ENCODE data around the gene SNORC. TPM values are rescaled to one million over a fixed set of nuclear protein-coding genes. Genes with fewer than 3 reads are reported as not detected.

Gene SNORC
- total RNA-seq, 1 donor from 2014 or later, result 5.0 TPM

- no peak overlapping the region for H3K4me3 ChIP-seq (ENCODE audit: low read depth, low read length)
- DNase-seq (ENCODE audit: low read depth), result no peak
- TF ChIP-seq, protein P1, sequence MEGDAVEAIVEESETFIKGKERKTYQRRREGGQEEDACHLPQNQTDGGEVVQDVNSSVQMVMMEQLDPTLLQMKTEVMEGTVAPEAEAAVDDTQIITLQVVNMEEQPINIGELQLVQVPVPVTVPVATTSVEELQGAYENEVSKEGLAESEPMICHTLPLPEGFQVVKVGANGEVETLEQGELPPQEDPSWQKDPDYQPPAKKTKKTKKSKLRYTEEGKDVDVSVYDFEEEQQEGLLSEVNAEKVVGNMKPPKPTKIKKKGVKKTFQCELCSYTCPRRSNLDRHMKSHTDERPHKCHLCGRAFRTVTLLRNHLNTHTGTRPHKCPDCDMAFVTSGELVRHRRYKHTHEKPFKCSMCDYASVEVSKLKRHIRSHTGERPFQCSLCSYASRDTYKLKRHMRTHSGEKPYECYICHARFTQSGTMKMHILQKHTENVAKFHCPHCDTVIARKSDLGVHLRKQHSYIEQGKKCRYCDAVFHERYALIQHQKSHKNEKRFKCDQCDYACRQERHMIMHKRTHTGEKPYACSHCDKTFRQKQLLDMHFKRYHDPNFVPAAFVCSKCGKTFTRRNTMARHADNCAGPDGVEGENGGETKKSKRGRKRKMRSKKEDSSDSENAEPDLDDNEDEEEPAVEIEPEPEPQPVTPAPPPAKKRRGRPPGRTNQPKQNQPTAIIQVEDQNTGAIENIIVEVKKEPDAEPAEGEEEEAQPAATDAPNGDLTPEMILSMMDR (conservative IDR thresholded peaks at IDR 0.05; ENCODE audit: low read depth, low read length), result no peak
Measured at GRCh38 chr2:232877940-232878511, 8.0 kb downstream of the SNORC start.

DNA sequence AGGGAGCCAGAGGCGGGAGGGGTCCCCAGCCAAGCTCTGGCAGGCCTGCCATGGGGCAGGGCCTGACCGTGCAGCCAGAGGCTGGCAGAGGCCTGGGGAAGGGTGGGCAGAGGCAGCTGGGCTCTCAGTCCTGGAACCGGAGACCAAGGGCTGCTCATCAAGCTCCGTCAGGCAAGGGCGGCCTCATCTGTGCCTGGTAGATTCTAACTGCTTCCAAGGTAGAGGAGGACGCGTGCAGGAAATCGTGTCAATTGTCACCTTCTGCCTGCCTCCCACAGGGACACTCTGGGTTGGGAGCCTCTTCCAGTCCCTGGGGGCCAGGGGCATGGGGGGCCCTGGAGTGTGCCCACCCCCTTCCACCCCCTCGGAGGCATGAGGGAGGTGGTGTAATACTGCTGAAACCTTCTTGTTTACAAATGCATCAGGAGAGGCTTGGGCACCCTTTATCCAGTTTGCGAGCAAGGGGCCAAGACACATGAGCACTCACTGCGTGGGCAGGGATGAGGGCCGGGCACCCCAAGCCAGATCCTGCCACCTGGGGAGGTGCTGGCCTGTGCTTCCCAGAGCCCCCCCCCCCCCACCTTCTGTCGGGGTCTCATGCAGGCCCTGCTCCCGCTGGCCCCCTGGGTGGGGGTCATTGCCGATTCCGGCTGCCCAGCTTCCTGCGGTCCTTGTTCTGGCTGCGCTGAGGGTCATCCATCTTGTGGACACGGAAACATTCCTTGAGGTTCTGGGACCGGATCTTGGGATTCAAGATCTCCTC, 9.0 kb downstream of the SNORC start:
- DNase-seq (ENCODE audit: low read depth), result no peak
- TF ChIP-seq, protein P1 (conservative IDR thresholded peaks at IDR 0.05; ENCODE audit: low read depth, low read length), result no peak
- no peak overlapping the region for H3K4me3 ChIP-seq (ENCODE audit: low read depth, low read length)

DNA sequence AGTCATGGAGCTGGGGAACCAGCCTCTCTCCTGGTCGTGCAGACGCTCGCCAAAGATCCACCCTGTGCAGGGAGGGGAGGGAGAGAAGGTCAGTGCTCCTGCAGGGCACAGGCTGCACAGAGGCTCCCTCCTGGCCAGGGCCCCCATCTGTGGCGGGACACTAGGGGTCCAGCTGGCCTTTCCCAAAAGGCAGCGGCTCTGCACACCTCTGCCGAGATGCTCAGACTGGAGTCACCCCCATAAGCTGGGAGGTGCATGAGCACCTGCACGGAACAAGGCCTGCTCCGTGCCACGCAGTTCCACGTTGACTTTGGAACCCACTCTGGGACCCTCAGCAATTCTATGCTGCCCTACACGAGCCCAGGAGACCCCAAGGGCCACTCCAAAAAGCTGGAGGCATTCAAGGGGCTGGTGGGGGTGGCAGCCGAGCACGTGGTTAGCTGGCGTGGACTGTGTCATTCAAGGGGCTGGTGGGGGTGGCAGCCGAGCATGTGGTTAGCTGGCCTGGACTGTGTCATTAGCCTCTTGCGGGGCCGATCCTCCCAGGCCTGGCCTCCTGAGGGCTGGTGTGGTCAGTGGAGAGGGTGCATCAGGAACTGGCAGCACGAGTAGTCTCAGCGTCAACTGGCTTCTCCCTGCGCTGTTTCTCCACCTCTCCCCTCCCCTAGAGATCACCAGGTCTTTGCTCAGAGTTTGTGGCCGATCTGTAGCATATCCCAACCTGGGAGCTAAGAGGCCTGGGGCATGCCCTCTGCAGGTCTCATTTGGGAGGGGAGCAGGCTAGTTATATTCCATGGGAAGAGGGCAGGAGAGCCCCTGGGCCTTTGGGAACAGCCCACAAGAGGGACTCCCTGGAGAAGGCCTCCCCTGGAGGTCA, 9.8 kb downstream of the SNORC start:
- TF ChIP-seq, protein P1 (conservative IDR thresholded peaks at IDR 0.05; ENCODE audit: low read depth, low read length), result no peak
- H3K4me3 ChIP-seq (ENCODE audit: low read depth, low read length), result no peak overlapping the region
- DNase-seq (ENCODE audit: low read depth), result no peak

DNA sequence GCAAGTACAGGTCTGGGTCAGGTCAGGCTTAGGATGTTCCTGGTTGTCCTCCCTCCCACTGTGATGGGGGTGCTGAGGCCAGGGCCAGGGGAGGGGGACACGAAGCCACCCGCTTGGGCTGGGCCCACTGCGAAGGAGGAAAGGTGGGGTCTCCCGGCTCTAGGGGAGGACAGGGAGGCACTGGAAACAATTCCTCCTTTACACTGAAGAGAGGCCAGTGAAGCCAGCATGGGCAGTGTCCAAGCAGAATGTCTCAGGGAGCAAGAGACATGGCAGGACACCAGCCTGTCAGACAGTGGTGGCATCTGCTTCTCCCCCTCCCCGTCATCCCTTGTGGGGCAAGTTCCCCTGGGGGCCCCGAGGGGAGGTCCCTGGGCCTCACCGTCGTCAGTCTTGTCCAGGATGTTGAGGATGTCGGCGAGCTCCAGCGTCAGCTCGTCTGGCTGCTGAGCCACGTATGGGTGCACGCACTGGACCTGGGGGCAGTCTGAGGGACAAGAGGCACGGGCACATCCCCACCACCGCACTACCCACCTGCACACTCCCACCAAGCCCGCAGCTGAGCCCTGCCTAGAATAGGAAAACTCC, 10.8 kb downstream of the SNORC start:
- no peak for DNase-seq (ENCODE audit: low read depth)
- TF ChIP-seq, protein P1 (conservative IDR thresholded peaks at IDR 0.05; ENCODE audit: low read depth, low read length), result no peak

DNA sequence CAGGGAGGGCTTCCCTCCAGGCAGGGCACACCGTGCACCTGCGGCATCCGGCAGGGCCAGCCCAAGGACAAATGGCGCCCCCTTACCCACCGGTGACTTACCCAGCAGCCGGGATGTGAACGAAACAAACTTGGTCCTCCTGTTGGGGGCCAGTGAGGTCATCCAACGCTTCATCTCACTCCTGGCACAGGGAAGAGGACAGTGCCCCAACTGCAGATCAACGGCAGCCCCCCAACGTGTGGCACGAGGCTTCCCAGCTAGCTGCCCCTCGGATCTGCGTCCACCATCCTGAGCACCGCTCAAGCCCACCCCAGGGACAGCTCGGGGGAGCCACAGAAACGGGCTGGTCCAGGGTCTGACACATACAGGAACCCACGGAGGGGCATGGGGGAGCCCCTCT, 12.0 kb downstream of the SNORC start:
- no peak for DNase-seq (ENCODE audit: low read depth)
- TF ChIP-seq, protein P1 (conservative IDR thresholded peaks at IDR 0.05; ENCODE audit: low read depth, low read length), result no peak
- H3K4me3 ChIP-seq (ENCODE audit: low read depth, low read length), result no peak overlapping the region

More for the DNA sequence above, 10.8 kb downstream of the SNORC start:
- H3K4me3 ChIP-seq (ENCODE audit: low read depth, low read length), result no peak overlapping the region

DNA sequence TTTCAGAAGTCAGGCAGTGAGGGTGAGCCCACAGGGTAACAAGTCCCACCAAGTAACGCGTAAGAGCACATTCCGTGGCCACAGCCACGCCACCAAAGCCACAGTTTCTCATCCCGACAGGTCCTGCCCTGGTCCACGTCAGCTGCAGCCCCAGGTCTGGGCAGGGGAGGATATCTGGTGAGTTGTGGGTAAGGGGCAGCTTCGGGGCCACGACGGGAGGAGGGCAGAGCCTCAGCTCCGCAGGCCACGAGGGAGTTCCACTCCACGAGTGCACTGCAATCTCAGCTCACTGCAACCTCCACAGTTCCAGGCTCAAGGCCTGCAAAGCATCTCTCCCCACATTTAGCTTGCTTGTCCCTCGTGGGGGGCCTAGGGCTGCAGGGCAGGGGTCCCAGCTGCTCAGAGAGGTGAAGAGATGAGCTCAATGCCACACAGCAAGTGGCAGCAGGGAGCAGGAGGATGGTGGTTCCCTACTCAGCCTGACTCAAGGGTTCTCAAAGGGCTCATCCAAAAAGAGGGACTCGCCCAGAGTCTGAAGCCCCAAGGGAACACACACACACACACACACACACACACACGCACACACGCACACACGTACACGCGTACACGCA, 12.5 kb downstream of the SNORC start:
- no peak for DNase-seq (ENCODE audit: low read depth)
- TF ChIP-seq, protein P1 (conservative IDR thresholded peaks at IDR 0.05; ENCODE audit: low read depth, low read length), result no peak
- H3K4me3 ChIP-seq (ENCODE audit: low read depth, low read length), result no peak overlapping the region
